ENCODE data around the gene VCPKMT. TPM values are rescaled to one million over a fixed set of nuclear protein-coding genes. Genes with fewer than 3 reads are reported as not detected.

The VCPKMT gene
- total and polyA plus RNA-seq, 12 donors: 1.0 to 31.2 (median 8.3) TPM

DNA sequence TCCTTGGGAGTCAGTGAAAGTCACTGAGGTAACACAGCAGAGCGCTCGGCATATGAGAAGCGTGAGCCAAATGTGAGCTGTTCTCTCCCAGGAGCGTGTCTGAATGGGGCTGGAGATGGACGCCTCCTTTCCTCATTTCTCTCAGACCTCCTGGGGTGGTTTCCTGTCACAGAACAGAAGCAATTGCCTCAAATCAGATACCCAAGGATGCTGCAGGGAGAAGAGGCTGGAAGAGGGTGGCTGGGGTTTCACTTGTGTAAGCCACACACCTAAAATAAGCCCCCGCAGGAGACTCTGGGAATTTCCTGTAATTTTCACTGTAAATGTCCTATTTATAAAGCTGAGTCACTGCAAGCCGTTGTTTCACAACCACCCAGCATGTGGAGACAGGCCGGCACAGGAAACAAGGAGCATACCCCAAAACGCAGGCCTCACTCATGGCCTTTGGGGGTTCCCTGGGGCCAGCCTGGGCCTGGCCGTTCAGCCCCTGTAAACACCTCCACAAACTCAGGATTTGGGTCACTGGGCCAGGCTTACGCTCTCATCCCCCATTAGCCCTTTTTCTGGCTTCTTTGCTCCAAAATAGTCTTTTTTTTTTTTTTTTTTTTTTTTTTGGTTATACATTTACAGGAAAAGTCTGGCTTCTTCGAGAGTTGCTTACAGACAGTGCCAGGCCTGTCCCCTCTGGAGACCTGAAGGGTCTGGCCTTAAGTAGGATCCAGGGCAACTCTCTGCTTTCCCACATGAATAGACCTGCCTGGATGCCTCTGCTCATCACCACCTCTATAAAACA is 55.3 kb downstream of the VCPKMT start:
- DNase-seq: peak; percentile 58 to 87 (median 82)
- WGBS, 4 donors: 26 to 45% (median 31%) methylated on average over 12 of the region's 12 CpGs
- Histone ChIP-seq H3K27me3 (no peaks in the 10 kb centered on the region), H3K36me3 (replicated peaks in 1 of 2) (no peaks in the 10 kb centered on the region), H3K27ac (peak overlapping the region; percentile 74 to 95 (median 85)), H3K4me3 (no peak overlapping the region), H3K9me3 (replicated peaks in 1 of 3) (no peaks in the 10 kb centered on the region), H3K4me1 (replicated peaks in 1 of 2) (peaks cover 20 to 33% of the 10 kb centered on the region in 2 donors)
- TF ChIP-seq POLR2A (IDR thresholded peaks at IDR 0.05): peak in 1 of 2 donors; percentile 24
- TF ChIP-seq, protein P1, sequence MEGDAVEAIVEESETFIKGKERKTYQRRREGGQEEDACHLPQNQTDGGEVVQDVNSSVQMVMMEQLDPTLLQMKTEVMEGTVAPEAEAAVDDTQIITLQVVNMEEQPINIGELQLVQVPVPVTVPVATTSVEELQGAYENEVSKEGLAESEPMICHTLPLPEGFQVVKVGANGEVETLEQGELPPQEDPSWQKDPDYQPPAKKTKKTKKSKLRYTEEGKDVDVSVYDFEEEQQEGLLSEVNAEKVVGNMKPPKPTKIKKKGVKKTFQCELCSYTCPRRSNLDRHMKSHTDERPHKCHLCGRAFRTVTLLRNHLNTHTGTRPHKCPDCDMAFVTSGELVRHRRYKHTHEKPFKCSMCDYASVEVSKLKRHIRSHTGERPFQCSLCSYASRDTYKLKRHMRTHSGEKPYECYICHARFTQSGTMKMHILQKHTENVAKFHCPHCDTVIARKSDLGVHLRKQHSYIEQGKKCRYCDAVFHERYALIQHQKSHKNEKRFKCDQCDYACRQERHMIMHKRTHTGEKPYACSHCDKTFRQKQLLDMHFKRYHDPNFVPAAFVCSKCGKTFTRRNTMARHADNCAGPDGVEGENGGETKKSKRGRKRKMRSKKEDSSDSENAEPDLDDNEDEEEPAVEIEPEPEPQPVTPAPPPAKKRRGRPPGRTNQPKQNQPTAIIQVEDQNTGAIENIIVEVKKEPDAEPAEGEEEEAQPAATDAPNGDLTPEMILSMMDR (IDR thresholded peaks at IDR 0.05): peak; percentile 19 to 58 (median 48)
- intact Hi-C loops (cut with DNase I): no loop called here

- intact Hi-C loops (cut with DNase I): loop anchor here in 1 of 2 donors (5.0 kb wide), 1 partner anchor 58 kb away; no protein-coding TSS in a partner anchor
- no peak for TF ChIP-seq POLR2A (IDR thresholded peaks at IDR 0.05)
- TF ChIP-seq, protein P1 (IDR thresholded peaks at IDR 0.05): no peak
- Histone ChIP-seq H3K4me1 (replicated peaks in 1 of 2) (peaks cover 20 to 35% of the 10 kb centered on the region in 2 donors), H3K9me3 (replicated peaks in 1 of 3) (no peaks in the 10 kb centered on the region), H3K27me3 (no peaks in the 10 kb centered on the region), H3K4me3 (no peak overlapping the region), H3K36me3 (replicated peaks in 1 of 2) (no peaks in the 10 kb centered on the region), H3K27ac (peak overlapping the region in 3 of 5 donors; percentile 85 to 95 (median 87))
- WGBS, 4 donors: 86 to 94% (median 89%) methylated on average over 13 of the region's 13 CpGs
- no peak for DNase-seq
Observed at GRCh38 chr14:50059763-50060616, 56.4 kb downstream of the VCPKMT start.

Small RNA genes within 50 kb of the gene (small RNA-seq; reads per million reads assigned to genes)
- gene RF00019: 0 reads per million in 2 donors

Other genes starting within 250 kb of the VCPKMT start
- 10 to 100 TPM; 26.4 to 65.8 (median 49.6) TPM for gene ARF6, start 223.5 kb downstream of the VCPKMT start, total RNA-seq
- 10 to 100 TPM; 13.6 to 49.2 (median 17.9) TPM for gene ARF6, start 223.5 kb downstream of the VCPKMT start, polyA plus RNA-seq
- 10 to 100 TPM; 17.9 to 36.6 (median 28.5) TPM for gene SOS2, start 115.0 kb upstream of the VCPKMT start, total RNA-seq
- 10 to 100 TPM in 1 of 3 donors, 1 to 10 TPM in 2; 6.1 to 39.1 (median 9.6) TPM for gene SOS2, start 115.0 kb upstream of the VCPKMT start, polyA plus RNA-seq
- 1 to 10 TPM; 1.3 to 8.9 (median 5.2) TPM for gene L2HGDH, start 195.7 kb upstream of the VCPKMT start, total RNA-seq
- 1 to 10 TPM; 1.2 to 5.7 (median 1.3) TPM for gene L2HGDH, start 195.7 kb upstream of the VCPKMT start, polyA plus RNA-seq
- gene DMAC2L, start 195.8 kb upstream of the VCPKMT start, total RNA-seq: 10 to 100 TPM in 6 of 9 donors, 1 to 10 TPM in 3; 4.8 to 19.9 (median 13.5) TPM
- gene DMAC2L, start 195.8 kb upstream of the VCPKMT start, polyA plus RNA-seq: 10 to 100 TPM in 2 of 3 donors, 1 to 10 TPM in 1; 9.4 to 15.0 (median 12.3) TPM

Data from adrenal gland (tissue), 12 donors.